IMR-90 (cell line): ENCODE measurements around the gene MTX3. TPM values are rescaled to one million over a fixed set of nuclear protein-coding genes. Genes with fewer than 3 reads are reported as not detected.

Source experiments
- ATAC-seq: fragments of 200-7000 bp; cut with Tn5 transposase; 2 replicates; pipeline ENCODE4 v1.9.1; 2020; ENCODE audit warnings: low read depth, mild to moderate bottlenecking, moderate library complexity
- BruUV-seq: library from RNA; stranded (reverse); fragments of 400-500 nt; replicated peaks from 2 replicates; lab custom pipeline; 2021; lab: Mats Ljungman, UMichigan
- CTCF ChIA-PET: fragments of 300-600 bp; formaldehyde crosslinking; extraction: SDS; loops from one replicate; lab custom pipeline; 2021; ENCODE audit warnings: antibody characterized with exemption; lab: Yijun Ruan, JAX
- POLR2A ChIA-PET: fragments of 300-600 bp; sonication (Branson Sonifier 250); formaldehyde crosslinking; loops from one replicate; lab custom pipeline; 2022; ENCODE audit warnings: antibody characterized with exemption; ENCODE audit not compliant: unreplicated experiment; lab: Charles Lee
- DNase-seq: peaks from one replicate; pipeline ENCODE4 v3.0.0; 2013
- H2AFZ ChIP-seq: replicated peaks from 2 replicates; pipeline ENCODE3; 2013; ENCODE audit warnings: low read length, mild to moderate bottlenecking; ENCODE audit not compliant: poor library complexity
- H2AK5ac ChIP-seq: 2 replicates; pipeline ENCODE4 v1.6.1; 2013; ENCODE audit warnings: low read depth, low read length, inconsistent platforms
- H2AK9ac ChIP-seq: replicated peaks from 2 replicates; pipeline ENCODE3; 2013; ENCODE audit warnings: mild to moderate bottlenecking, low read depth, low read length, moderate library complexity; ENCODE audit not compliant: poor library complexity
- H2BK120ac ChIP-seq: 2 replicates; pipeline ENCODE4 v1.6.1; 2013; ENCODE audit warnings: low read depth, low read length, inconsistent platforms
- H2BK15ac ChIP-seq: 3 replicates; pipeline ENCODE4 v1.6.1; 2013; ENCODE audit warnings: low read depth, low read length, inconsistent platforms
- H2BK20ac ChIP-seq: 2 replicates; pipeline ENCODE4 v1.6.1; 2013; ENCODE audit warnings: low read depth, mild to moderate bottlenecking, inconsistent platforms, low read length, moderate library complexity
- H2BK5ac ChIP-seq: 2 replicates; pipeline ENCODE4 v1.6.1; 2013; ENCODE audit warnings: mild to moderate bottlenecking, low read depth, low read length, inconsistent platforms; ENCODE audit not compliant: poor library complexity, severe bottlenecking
- H3K14ac ChIP-seq: replicated peaks from 2 replicates; pipeline ENCODE4 v1.6.1; 2013; ENCODE audit warnings: low read depth, low read length, inconsistent platforms
- H3K18ac ChIP-seq: 2 replicates; pipeline ENCODE4 v1.6.1; 2013; ENCODE audit warnings: low read depth, low read length, control low read depth
- H3K23ac ChIP-seq: 2 replicates; pipeline ENCODE4 v1.6.1; 2013; ENCODE audit warnings: low read depth, low read length, inconsistent platforms
- H3K27ac ChIP-seq: 2 replicates; pipeline ENCODE4 v1.5.1; 2013; ENCODE audit warnings: mild to moderate bottlenecking, control low read depth, low read length; ENCODE audit not compliant: insufficient read depth
- H3K27me3 ChIP-seq: 2 replicates; pipeline ENCODE4 v1.6.1; 2013; ENCODE audit warnings: low read length; ENCODE audit not compliant: control insufficient read depth, insufficient read depth
- H3K36me3 ChIP-seq: 2 replicates; pipeline ENCODE4 v1.6.1; 2013; ENCODE audit warnings: low read length, mixed read lengths; ENCODE audit not compliant: control insufficient read depth, insufficient read depth
- H3K4ac ChIP-seq: 2 replicates; pipeline ENCODE4 v1.6.1; 2013; ENCODE audit warnings: low read depth, low read length, inconsistent platforms
- H3K4me1 ChIP-seq: 2 replicates; pipeline ENCODE4 v1.6.1; 2013; ENCODE audit warnings: low read length, mixed read lengths; ENCODE audit not compliant: control insufficient read depth, insufficient read depth
- H3K4me2 ChIP-seq: 2 replicates; pipeline ENCODE4 v1.6.1; 2013; ENCODE audit warnings: low read depth, mild to moderate bottlenecking, control low read depth, low read length, moderate library complexity
- H3K4me3 ChIP-seq: 2 replicates; pipeline ENCODE4 v1.5.1; 2013; ENCODE audit warnings: low read depth, mild to moderate bottlenecking, control low read depth, low read length, moderate library complexity; ENCODE audit not compliant: insufficient read depth
- H3K56ac ChIP-seq: 2 replicates; pipeline ENCODE4 v1.6.1; 2013; ENCODE audit warnings: low read length, inconsistent platforms; ENCODE audit not compliant: insufficient read depth; ENCODE audit errors: extremely low read depth
- H3K79me1 ChIP-seq, 2 experiments: 2 replicates each; pipeline ENCODE4 v1.6.1; 2013; ENCODE audit warnings: low read length in 2 of 2, inconsistent platforms in 1 of 2, low read depth in 1 of 2
- H3K9ac ChIP-seq: 2 replicates; pipeline ENCODE4 v1.6.1; 2013; ENCODE audit warnings: low read depth, low read length, control low read depth
- H3K9me1 ChIP-seq: 2 replicates; pipeline ENCODE4 v1.6.1; 2013; ENCODE audit warnings: low read length, inconsistent platforms; ENCODE audit not compliant: insufficient read depth
- H3K9me3 ChIP-seq: 2 replicates; pipeline ENCODE4 v1.6.1; 2013; ENCODE audit warnings: low read length; ENCODE audit not compliant: control insufficient read depth, insufficient read depth
- H4K20me1 ChIP-seq: 2 replicates; pipeline ENCODE4 v1.6.1; 2013; ENCODE audit warnings: low read length, inconsistent platforms; ENCODE audit not compliant: insufficient read depth
- H4K5ac ChIP-seq: 2 replicates; pipeline ENCODE4 v1.6.1; 2013; ENCODE audit warnings: mild to moderate bottlenecking, low read depth, low read length, control low read depth
- H4K8ac ChIP-seq, 2 experiments: 2 replicates each; pipeline ENCODE4 v1.6.1; 2013; ENCODE audit warnings: low read depth in 2 of 2, low read length in 2 of 2, control low read depth in 1 of 2, inconsistent platforms in 1 of 2
- H4K91ac ChIP-seq: 2 replicates; pipeline ENCODE4 v1.6.1; 2013; ENCODE audit warnings: low read depth, low read length, inconsistent platforms; ENCODE audit not compliant: insufficient read depth
- CTCF ChIP-seq: conservative IDR thresholded peaks from 2 replicates; pipeline ENCODE4 v1.5.1; 2012; ENCODE audit warnings: mild to moderate bottlenecking, low read depth, low read length, improper control_type of control experiment
- MAFK ChIP-seq: IDR thresholded peaks from 2 replicates; pipeline ENCODE4 v1.6.1; 2012; ENCODE audit warnings: low read depth, low read length, improper control_type of control experiment
- WGBS, 2 experiments: methylation state at CpG; one replicate each; pipeline versions ENCODE4 v1.1.5 to v1.1.7; 2013; ENCODE audit warnings: missing lambda C conversion rate in 2 of 2; ENCODE audit not compliant: insufficient read length in 1 of 2; ENCODE audit errors: extremely low coverage in 2 of 2; 5-methylcytosine and 5-hydroxymethylcytosine counted together
- dilution Hi-C: fragments of 300-500 bp; cut with HindIII; formaldehyde crosslinking; loops from one replicate; pipeline ENCODE4 v1.14.3; 2018; ENCODE audit warnings: low sequenced_read_pairs; ENCODE audit not compliant: unreplicated experiment
- in situ Hi-C: fragments of 300-500 bp; cut with MboI; formaldehyde crosslinking; loops from 3 replicates; pipeline ENCODE4 v1.14.3; 2019; ENCODE audit warnings: low sequenced_read_pairs, inconsistent platforms, mixed read lengths
- intact Hi-C: fragments of 100-400 bp; cut with micrococcal nuclease; formaldehyde crosslinking; loops from 2 replicates; pipeline ENCODE4 v1.10.0; 2022
- polyA plus RNA-seq, 3 experiments: library from polyadenylated mRNA; depleted of rRNA; stranded (reverse); fragments of >200 nt; gene quantifications; 2 replicates each; pipeline ENCODE4 v1.2.3, GENCODE V29; 2012; ENCODE audit warnings: low replicate concordance in 1 of 3
- total RNA-seq: library from RNA; depleted of rRNA; stranded (reverse); fragments of >200 nt; gene quantifications from 2 replicates; pipeline ENCODE4 v1.2.3, GENCODE V29; 2012

The MTX3 gene
- total and polyA plus RNA-seq, 2 of the 4 experiments (the other 2 are of a cell fraction) = 6.6 to 12.7 TPM

DNA sequence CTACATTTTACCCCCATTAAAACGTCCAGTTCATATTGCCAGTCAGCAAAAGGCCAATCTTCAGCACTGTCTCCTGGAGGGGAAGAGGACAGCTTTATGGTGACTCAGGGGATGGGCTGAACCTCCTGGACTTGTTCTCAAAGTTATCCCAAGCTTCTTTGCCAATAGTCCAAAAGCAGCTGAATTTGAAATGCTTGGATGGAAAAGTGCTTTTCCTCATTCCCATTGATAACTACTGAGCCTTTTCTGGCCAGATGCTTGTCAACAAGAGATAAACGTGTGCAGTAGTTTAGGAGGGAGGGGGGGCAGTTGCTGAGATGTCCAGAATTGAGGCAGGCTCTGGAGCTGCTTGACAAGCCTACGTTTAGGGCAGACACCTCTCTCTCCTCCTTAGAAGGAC, 43.5 kb downstream of the MTX3 start:
- Histone ChIP-seq H2AFZ (no peak overlapping the region), H2BK5ac (no peak overlapping the region), H3K4me3 (no peak overlapping the region), H3K27me3 (no peaks in the 10 kb centered on the region; the same call in none of the 2 replicates), H2BK20ac (no peak overlapping the region), H4K20me1 (no peaks in the 10 kb centered on the region), H3K23ac (no peak overlapping the region), H3K9me3 (no peaks in the 10 kb centered on the region), H3K4me2 (no peak overlapping the region), H4K5ac (no peak overlapping the region), H4K8ac (no peak overlapping the region), H3K4ac (no peak overlapping the region), H3K9ac (no peak overlapping the region), H3K18ac (no peak overlapping the region), H3K36me3 (no peaks in the 10 kb centered on the region), H2AK9ac (no peak overlapping the region), H2BK120ac (no peak overlapping the region), H3K79me1 (no peaks in the 10 kb centered on the region), H3K14ac (no peak overlapping the region), H3K56ac (no peak overlapping the region), H4K91ac (no peak overlapping the region), H3K4me1 (no peaks in the 10 kb centered on the region), H2BK15ac (no peak overlapping the region), H3K27ac (no peak overlapping the region), H3K9me1 (no peaks in the 10 kb centered on the region), H2AK5ac (no peak overlapping the region)
- intact Hi-C loops (no loop called here), in situ Hi-C loops (no loop called here), dilution Hi-C loops (no loop called here)
- ChIA-PET POLR2A (no interaction called here), CTCF (interaction anchor here (1.1 kb wide), 1 partner anchor 23 kb away, joined by 4 read pairs; no protein-coding TSS in a partner anchor)
- ATAC-seq (no peak), DNase-seq (no peak)
- TF ChIP-seq MAFK (0 out of 2 replicates have a peak, but pooled peaks have one; percentile 4), CTCF (no peak)
- 20% methylated on average over 1 of the region's 3 CpGs; no CpG with 5 or more reads in 1 of the 2 experiments for WGBS, 2 experiments
- no TSS peak for BruUV-seq
